ENCODE data around the gene TMEM123. TPM values are rescaled to one million over a fixed set of nuclear protein-coding genes. Genes with fewer than 3 reads are reported as not detected.

Gene TMEM123
- total and polyA plus RNA-seq, 2 donors (not counting 3 experiments of a cell fraction or from before 2014, with no cell fraction given), result 201 to 257 TPM

GRCh38 chr11:102457865-102458264 lies 5.3 kb upstream of the TMEM123 start:
- peak; percentile 85 for DNase-seq (ENCODE audit: low read depth, low spot score)
- FAIRE-seq, result peak; percentile 44
- peaks cover 2% of the 10 kb centered on the region for H3K79me2 ChIP-seq (ENCODE audit: control insufficient read depth, insufficient read depth, low read length)
- BruUV-seq (replicated peaks), result no TSS peak
- H3K4me2 ChIP-seq (ENCODE audit: insufficient read depth, low read length), result no peak overlapping the region
- H3K36me3 ChIP-seq (ENCODE audit: control insufficient read depth in 2 of 2, extremely low read depth in 1 of 2, insufficient read depth in 2 of 2, low read length in 2 of 2), result no peaks in the 10 kb centered on the region
- H4K20me1 ChIP-seq (replicated peaks; ENCODE audit: control insufficient read depth, extremely low read depth, insufficient read depth, low read length), result no peaks in the 10 kb centered on the region
- H3K9ac ChIP-seq (replicated peaks; ENCODE audit: extremely low read depth, insufficient read depth, low read length), result no peak overlapping the region
- H3K27ac ChIP-seq (ENCODE audit: insufficient read depth, low read depth, low read length), result no peak overlapping the region
- no peaks in the 10 kb centered on the region for H3K27me3 ChIP-seq (ENCODE audit: control insufficient read depth in 2 of 2, insufficient read depth in 2 of 2, low read length in 2 of 2)
- TF ChIP-seq JUN (IDR thresholded peaks at IDR 0.05; ENCODE audit: borderline replicate concordance, insufficient read depth, insufficient read length, low read depth) (no peak), CTCF (IDR thresholded peaks at IDR 0.05; ENCODE audit: extremely low read depth in 1 of 2, insufficient read depth in 1 of 2, low read depth in 1 of 2, low read length in 2 of 2) (no peak), POLR2A (IDR thresholded peaks at IDR 0.05; ENCODE audit: low read depth, low read length) (no peak), FOS (IDR thresholded peaks at IDR 0.05; ENCODE audit: borderline replicate concordance, insufficient read depth, low read length) (no peak), POLR2AphosphoS5 (IDR thresholded peaks at IDR 0.05; ENCODE audit: insufficient read depth, low read depth, low read length) (no peak), GATA2 (IDR thresholded peaks at IDR 0.05; ENCODE audit: insufficient read depth, insufficient read length, low read depth, low read length) (no peak), MYC (IDR thresholded peaks at IDR 0.05; ENCODE audit: low read depth, low read length) (no peak), EZH2 (IDR thresholded peaks at IDR 0.05; ENCODE audit: borderline replicate concordance, low read depth, low read length, severe bottlenecking) (no peak), MAX (IDR thresholded peaks at IDR 0.05; ENCODE audit: insufficient read depth, insufficient read length) (no peak)
- H3K4me3 ChIP-seq (replicated peaks in 1 of 3; ENCODE audit: insufficient read depth in 1 of 3, low read depth in 1 of 3, low read length in 3 of 3), result no peak overlapping the region
- H3K9me1 ChIP-seq (replicated peaks; ENCODE audit: control insufficient read depth, extremely low read depth, insufficient read depth, low read length), result no peaks in the 10 kb centered on the region
- dilution Hi-C loops (cut with MboI; ENCODE audit: extremely low pct_ligation_motif_present, low sequenced_read_pairs), result no loop called here
- ChIA-PET POLR2A (no interaction called here), CTCF (interaction anchor here (1.0 to 3.1 kb wide), 2 partner anchors 34 to 68 kb away, joined by 3 to 13 read pairs; no protein-coding TSS in a partner anchor)
- H3K9me3 ChIP-seq (replicated peaks; ENCODE audit: control insufficient read depth, insufficient read depth, low read length), result no peaks in the 10 kb centered on the region
- no peak overlapping the region for H2AFZ ChIP-seq (ENCODE audit: low read depth, low read length)
- intact Hi-C loops (cut with micrococcal nuclease), result no loop called here
- peaks cover 23% of the 10 kb centered on the region for H3K4me1 ChIP-seq (ENCODE audit: control insufficient read depth, extremely low read depth, insufficient read depth, low read length)
